ENCODE results near the gene SH3TC2.

DNA sequence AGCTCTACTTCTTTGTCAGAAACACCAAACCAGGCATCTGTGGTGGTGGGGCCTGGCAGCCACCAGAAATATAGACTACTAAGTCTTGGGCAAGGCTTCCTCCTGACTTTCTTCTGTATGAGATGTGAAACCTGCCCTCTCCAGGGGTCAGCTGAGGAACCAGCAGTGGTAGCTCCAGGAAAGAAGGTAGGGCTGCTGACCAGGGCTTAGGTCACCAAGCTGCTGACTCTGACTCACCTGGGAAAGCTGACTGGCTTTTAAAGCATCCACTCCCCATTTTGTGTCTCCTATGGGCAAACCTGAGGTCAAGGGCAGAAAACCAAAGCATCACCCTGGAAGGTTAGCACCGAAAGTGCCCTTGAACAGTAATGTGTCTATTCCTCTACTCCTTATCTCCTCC is 10.4 kb upstream of the SH3TC2 start:
- TF ChIP-seq ZNF423 (tag by site-specific recombination; IDR thresholded peaks at IDR 0.05) (no peak), BCL11A (tag by site-specific recombination; IDR thresholded peaks at IDR 0.05; ENCODE audit: low read depth) (no peak), ZSCAN23 (tag by site-specific recombination; IDR thresholded peaks at IDR 0.05) (no peak), KLF1 (tag by site-specific recombination; IDR thresholded peaks at IDR 0.05) (no peak), ZNF121 (tag by site-specific recombination; IDR thresholded peaks at IDR 0.05) (no peak), ZNF596 (tag by site-specific recombination; IDR thresholded peaks at IDR 0.05) (no peak), ZNF157 (tag by site-specific recombination; IDR thresholded peaks at IDR 0.05) (no peak), ZNF704 (tag by site-specific recombination; IDR thresholded peaks at IDR 0.05) (no peak), SETDB1 (IDR thresholded peaks at IDR 0.05; ENCODE audit: insufficient read length, low read length) (no peak), ZNF140 (tag by site-specific recombination; IDR thresholded peaks at IDR 0.05) (no peak), ZNF10 (tag by site-specific recombination; IDR thresholded peaks at IDR 0.05) (no peak), ZNF416 (tag by site-specific recombination; IDR thresholded peaks at IDR 0.05) (no peak), KLF10 (tag by site-specific recombination; IDR thresholded peaks at IDR 0.05) (no peak)
- TF ChIP-seq, protein P1, sequence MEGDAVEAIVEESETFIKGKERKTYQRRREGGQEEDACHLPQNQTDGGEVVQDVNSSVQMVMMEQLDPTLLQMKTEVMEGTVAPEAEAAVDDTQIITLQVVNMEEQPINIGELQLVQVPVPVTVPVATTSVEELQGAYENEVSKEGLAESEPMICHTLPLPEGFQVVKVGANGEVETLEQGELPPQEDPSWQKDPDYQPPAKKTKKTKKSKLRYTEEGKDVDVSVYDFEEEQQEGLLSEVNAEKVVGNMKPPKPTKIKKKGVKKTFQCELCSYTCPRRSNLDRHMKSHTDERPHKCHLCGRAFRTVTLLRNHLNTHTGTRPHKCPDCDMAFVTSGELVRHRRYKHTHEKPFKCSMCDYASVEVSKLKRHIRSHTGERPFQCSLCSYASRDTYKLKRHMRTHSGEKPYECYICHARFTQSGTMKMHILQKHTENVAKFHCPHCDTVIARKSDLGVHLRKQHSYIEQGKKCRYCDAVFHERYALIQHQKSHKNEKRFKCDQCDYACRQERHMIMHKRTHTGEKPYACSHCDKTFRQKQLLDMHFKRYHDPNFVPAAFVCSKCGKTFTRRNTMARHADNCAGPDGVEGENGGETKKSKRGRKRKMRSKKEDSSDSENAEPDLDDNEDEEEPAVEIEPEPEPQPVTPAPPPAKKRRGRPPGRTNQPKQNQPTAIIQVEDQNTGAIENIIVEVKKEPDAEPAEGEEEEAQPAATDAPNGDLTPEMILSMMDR (tag by site-specific recombination; IDR thresholded peaks at IDR 0.05), result no peak

Data from HEK293 (cell line).